SH-SY5Y (cell line): Measurements from ENCODE around the gene ANKRD37.

Experiments
- GATA2 ChIP-seq: IDR thresholded peaks from 2 replicates; pipeline ENCODE4 v1.6.1; 2011; ENCODE audit warnings: mild to moderate bottlenecking, low read depth, low read length
- GATA3 ChIP-seq: IDR thresholded peaks from 2 replicates; pipeline ENCODE4 v1.6.1; 2011; ENCODE audit warnings: low read depth, mild to moderate bottlenecking, low read length, moderate library complexity

GRCh38 chr4:185384061-185384460 lies 12.6 kb upstream of the ANKRD37 start:
- no peak for TF ChIP-seq GATA3
- TF ChIP-seq GATA2 = no peak
